ENCODE results near the gene ARMH4. TPM values are rescaled to one million over a fixed set of nuclear protein-coding genes. Genes with fewer than 3 reads are reported as not detected.

The ARMH4 gene
- total and polyA plus RNA-seq, 4 donors: 0.38 to 3.2 (median 0.54) TPM

DNA sequence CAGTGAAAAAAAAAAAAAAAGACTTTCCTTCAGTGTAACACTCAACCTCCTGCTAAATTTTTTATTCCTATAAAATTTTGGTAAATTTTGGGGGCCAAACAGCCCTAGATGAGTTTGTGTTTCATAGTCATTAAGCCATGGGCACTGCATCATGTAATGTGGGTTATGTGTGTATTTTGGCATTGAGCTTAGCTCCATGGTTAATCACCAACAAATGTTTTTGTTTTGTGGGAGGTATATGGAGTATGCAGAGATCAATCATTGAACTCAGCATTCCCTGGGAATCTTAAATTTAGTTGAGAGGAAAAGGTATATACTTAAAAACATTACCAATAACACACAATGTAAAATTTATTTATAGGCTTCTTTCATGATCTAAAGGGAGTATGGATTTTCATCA is 8.5 kb upstream of the ARMH4 start (continued):
- TF ChIP-seq, protein P1, sequence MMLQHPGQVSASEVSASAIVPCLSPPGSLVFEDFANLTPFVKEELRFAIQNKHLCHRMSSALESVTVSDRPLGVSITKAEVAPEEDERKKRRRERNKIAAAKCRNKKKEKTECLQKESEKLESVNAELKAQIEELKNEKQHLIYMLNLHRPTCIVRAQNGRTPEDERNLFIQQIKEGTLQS (IDR thresholded peaks at IDR 0.05): no peak
- TF ChIP-seq GABPA (IDR thresholded peaks at IDR 0.05 in 1 of 2, conservative IDR thresholded peaks at IDR 0.05 in 1 of 2) (no peak), TAF1 (conservative IDR thresholded peaks at IDR 0.05) (no peak)

DNA sequence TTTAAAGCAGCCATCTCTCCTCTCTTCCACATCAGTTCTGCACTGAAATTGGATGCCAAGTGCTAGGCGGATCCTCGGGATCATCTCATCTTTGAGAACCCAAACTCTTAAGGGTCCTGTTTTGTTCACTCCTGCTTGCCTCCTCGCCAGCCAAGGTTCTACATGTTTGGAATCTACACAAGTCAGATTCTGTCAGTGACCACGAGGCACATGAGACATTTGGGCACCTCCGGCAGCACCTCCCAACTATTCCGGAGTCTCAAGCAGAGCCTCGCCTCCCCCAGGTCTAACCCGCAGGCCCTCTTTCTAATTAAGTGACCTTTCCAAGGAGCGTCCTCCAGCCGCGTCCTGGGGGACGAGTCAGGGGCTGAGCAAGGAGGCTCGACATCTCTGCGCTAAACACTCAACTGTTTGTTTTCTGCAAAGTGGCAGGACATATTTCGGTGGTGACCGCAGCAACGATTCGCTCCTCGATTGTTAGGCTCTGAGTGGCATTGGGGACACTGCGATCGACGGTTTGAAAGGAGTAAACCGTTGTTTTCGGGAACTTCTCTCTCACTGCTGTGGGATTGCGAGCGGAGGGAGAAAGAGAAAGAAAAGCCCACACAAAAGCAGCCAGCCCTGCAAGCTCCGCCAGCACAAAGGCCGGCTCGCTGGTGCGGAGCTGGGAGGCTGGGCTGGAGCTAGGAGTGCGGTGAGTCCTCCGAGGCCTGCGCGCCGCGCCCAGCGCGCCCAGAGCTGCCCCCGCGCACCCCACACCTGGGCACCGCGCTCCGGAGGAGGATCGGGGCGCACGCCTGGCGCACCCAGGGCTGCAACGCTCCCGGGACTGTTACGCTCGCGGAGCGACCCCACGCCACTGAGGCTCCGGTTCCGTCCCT is 640 bp downstream of the ARMH4 start:
- Histone ChIP-seq H3K27me3 (ENCODE audit: control insufficient read depth in 4 of 4, insufficient read depth in 4 of 4, low read length in 3 of 4) (no peaks in the 10 kb centered on the region), H3K9ac (ENCODE audit: low read depth in 1 of 2, low read length in 2 of 2) (no peak overlapping the region), H3K36me3 (ENCODE audit: control insufficient read depth in 4 of 4, insufficient read depth in 3 of 4, low read depth in 1 of 4, low read length in 3 of 4) (no peaks in the 10 kb centered on the region), H3K4me1 (ENCODE audit: control insufficient read depth in 4 of 4, insufficient read depth in 4 of 4, low read length in 3 of 4) (peaks cover 0 to 17% (median 14%) of the 10 kb centered on the region in 4 donors), H3K9me3 (ENCODE audit: control insufficient read depth in 4 of 4, low read length in 3 of 4) (no peaks in the 10 kb centered on the region), H3K27ac (ENCODE audit: low read depth in 1 of 2, low read length in 2 of 2) (no peak overlapping the region), H3K4me3 (ENCODE audit: low read depth in 1 of 3, low read length in 3 of 3) (peak overlapping the region; percentile 41 to 76 (median 72))
- WGBS: 2% methylated on average over 56 of the region's 56 CpGs
- TF ChIP-seq YY1 (IDR thresholded peaks at IDR 0.05): no peak
- no peak for TF ChIP-seq EGR1 (IDR thresholded peaks at IDR 0.05; ENCODE audit: low read depth in 2 of 2)
- no peak for DNase-seq (ENCODE audit: low spot score)

DNA sequence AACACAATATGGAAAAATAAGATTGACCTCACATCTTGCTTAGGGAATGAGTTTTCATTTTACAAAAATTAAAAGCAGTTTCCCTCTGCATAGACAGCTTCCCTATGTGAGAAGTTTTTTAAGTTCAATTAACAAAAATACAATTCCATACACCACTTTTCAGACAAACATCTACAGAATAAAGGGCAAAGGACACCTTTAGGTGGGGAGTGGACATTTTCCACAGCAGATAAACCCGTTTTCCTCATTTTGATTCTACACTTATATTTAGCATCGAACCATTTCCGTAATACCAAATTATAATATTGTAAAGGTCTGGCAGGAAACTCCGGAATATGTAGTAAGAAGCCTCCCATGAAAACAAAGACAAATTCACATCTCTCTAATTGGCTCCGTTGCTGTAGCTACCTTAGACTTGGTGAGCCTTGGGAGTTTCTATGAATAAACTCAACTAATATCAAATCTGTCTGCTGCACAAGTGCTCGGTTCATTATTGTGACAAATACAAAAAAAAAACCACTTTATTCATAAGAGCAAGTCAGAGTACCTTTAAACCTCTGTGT is 1.7 kb downstream of the ARMH4 start:
- H3K9ac ChIP-seq (ENCODE audit: low read depth in 1 of 2, low read length in 2 of 2): no peak overlapping the region
- no peaks in the 10 kb centered on the region for H3K27me3 ChIP-seq (ENCODE audit: control insufficient read depth in 4 of 4, insufficient read depth in 4 of 4, low read length in 3 of 4)
- H3K36me3 ChIP-seq (ENCODE audit: control insufficient read depth in 4 of 4, insufficient read depth in 3 of 4, low read depth in 1 of 4, low read length in 3 of 4): no peaks in the 10 kb centered on the region
- WGBS: 85% methylated on average over 6 of the region's 6 CpGs
- no peaks in the 10 kb centered on the region for H3K9me3 ChIP-seq (ENCODE audit: control insufficient read depth in 4 of 4, low read length in 3 of 4)
- TF ChIP-seq TAF1 (conservative IDR thresholded peaks at IDR 0.05): no peak
- TF ChIP-seq, protein P2, sequence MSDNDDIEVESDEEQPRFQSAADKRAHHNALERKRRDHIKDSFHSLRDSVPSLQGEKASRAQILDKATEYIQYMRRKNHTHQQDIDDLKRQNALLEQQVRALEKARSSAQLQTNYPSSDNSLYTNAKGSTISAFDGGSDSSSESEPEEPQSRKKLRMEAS (IDR thresholded peaks at IDR 0.05): no peak
- no peak for DNase-seq (ENCODE audit: low spot score)
- H3K4me3 ChIP-seq (ENCODE audit: low read depth in 1 of 3, low read length in 3 of 3): no peak overlapping the region
- no peak overlapping the region for H3K27ac ChIP-seq (ENCODE audit: low read depth in 1 of 2, low read length in 2 of 2)
- H3K4me1 ChIP-seq (ENCODE audit: control insufficient read depth in 4 of 4, insufficient read depth in 4 of 4, low read length in 3 of 4): peaks cover 0 to 17% (median 14%) of the 10 kb centered on the region in 4 donors

DNA sequence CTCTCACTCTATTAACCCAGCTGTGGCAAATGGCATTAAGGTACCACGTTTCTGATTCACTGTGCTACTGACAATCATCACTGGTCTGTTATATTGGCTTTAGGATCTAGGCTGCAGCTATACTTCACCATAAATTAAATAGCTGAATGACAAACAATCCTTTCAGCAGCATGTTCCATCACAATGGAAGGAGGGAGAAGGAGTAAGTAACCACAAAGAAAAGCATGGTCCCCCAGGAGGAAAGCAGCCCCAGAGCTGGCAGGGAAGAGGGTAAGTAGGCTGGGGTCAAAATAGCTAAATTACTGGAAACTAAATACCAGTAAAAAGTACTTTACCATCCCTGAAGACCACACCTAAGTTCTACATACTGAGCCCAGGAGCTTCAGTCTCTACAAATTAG is 2.8 kb downstream of the ARMH4 start:
- Histone ChIP-seq H3K36me3 (ENCODE audit: control insufficient read depth in 4 of 4, insufficient read depth in 3 of 4, low read depth in 1 of 4, low read length in 3 of 4) (no peaks in the 10 kb centered on the region), H3K9ac (ENCODE audit: low read depth in 1 of 2, low read length in 2 of 2) (no peak overlapping the region), H3K9me3 (ENCODE audit: control insufficient read depth in 4 of 4, low read length in 3 of 4) (no peaks in the 10 kb centered on the region), H3K4me1 (ENCODE audit: control insufficient read depth in 4 of 4, insufficient read depth in 4 of 4, low read length in 3 of 4) (peaks cover 0 to 17% (median 14%) of the 10 kb centered on the region in 4 donors), H3K27me3 (ENCODE audit: control insufficient read depth in 4 of 4, insufficient read depth in 4 of 4, low read length in 3 of 4) (no peaks in the 10 kb centered on the region), H3K4me3 (ENCODE audit: low read depth in 1 of 3, low read length in 3 of 3) (no peak overlapping the region), H3K27ac (ENCODE audit: low read depth in 1 of 2, low read length in 2 of 2) (no peak overlapping the region)
- WGBS: 73% methylated on average over 1 of the region's 1 CpG
- TF ChIP-seq SP1 (IDR thresholded peaks at IDR 0.05): no peak
- TF ChIP-seq NR2F2 (IDR thresholded peaks at IDR 0.05): no peak
- TF ChIP-seq HNF4A (conservative IDR thresholded peaks at IDR 0.05): no peak
- TF ChIP-seq, protein P3, sequence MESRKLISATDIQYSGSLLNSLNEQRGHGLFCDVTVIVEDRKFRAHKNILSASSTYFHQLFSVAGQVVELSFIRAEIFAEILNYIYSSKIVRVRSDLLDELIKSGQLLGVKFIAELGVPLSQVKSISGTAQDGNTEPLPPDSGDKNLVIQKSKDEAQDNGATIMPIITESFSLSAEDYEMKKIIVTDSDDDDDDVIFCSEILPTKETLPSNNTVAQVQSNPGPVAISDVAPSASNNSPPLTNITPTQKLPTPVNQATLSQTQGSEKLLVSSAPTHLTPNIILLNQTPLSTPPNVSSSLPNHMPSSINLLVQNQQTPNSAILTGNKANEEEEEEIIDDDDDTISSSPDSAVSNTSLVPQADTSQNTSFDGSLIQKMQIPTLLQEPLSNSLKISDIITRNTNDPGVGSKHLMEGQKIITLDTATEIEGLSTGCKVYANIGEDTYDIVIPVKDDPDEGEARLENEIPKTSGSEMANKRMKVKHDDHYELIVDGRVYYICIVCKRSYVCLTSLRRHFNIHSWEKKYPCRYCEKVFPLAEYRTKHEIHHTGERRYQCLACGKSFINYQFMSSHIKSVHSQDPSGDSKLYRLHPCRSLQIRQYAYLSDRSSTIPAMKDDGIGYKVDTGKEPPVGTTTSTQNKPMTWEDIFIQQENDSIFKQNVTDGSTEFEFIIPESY (IDR thresholded peaks at IDR 0.05): no peak
- no peak for TF ChIP-seq HNF4G (IDR thresholded peaks at IDR 0.05)
- TF ChIP-seq, protein P2 (IDR thresholded peaks at IDR 0.05): no peak
- no peak for TF ChIP-seq YY1 (IDR thresholded peaks at IDR 0.05)
- no peak for TF ChIP-seq JUND (IDR thresholded peaks at IDR 0.05)
- no peak for TF ChIP-seq FOXA1 (IDR thresholded peaks at IDR 0.05)
- TF ChIP-seq EGR1 (IDR thresholded peaks at IDR 0.05; ENCODE audit: low read depth in 2 of 2): no peak
- no peak for TF ChIP-seq FOXA2 (IDR thresholded peaks at IDR 0.05)
- DNase-seq (ENCODE audit: low spot score): no peak

Measured in liver (tissue), 9 donors.